Measurements from ENCODE around the gene STAB2.
"Not testable (repeated sequence)": the region's sequence is repeated elsewhere in the genome, so short reads cannot be mapped to it uniquely, and the experiment has no call there.

STAB2 gene

DNA sequence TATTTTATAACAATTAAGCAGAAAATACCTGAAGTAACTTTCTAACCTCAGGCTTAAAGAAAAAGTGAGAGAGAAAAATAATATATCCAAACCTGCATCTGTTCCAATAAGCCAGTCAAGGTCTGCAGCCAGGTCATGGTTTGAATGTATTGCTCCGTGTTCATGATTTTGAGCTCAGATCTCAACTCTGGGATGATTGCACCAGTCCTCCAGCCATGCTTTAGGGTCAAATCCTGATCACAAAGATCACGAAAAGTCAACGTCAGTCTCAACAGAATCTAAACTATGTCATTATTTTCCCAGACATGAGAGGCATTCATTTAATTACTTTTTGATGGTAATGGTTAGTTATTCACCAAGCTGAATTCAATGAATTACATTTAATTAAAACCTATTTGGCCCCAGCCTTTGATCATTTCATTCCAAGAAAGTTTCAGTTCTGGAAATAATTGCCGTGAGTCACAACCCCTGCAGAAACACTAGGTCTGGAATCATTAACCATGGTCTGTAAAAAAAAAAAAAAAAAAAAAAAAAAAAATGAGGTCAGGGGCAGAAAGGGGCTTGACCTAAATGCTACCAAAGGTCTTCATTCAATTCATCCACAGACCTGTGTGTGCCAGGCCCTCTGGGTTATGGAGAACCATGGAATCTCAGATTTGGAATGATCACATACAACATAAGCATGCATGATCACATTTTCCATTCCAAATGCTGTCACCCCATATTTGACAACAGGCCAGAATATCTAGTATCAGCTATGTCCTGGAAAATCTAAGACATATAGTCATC is 198.4 kb downstream of the STAB2 start:
- DNase-seq = peak; percentile 91

DNA sequence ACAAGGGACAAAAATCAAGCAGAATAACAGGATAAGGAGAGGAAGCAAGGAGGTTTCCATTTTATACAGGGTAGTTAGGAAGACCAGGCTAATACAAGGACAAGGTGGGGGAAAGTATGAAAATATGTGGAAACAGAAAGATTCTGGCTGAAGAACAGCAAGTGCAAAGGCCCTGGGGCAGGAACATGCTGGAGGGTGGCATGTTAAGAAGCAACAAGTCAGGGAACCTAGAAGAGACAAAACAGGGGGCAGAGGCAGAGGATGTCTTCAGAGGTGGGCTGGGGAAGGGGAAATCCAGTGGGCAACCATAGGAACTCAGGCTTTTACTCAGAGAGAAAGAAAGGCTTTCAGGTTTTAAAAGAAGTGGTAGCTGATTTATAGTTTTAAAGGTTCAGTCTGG is 199.1 kb downstream of the STAB2 start:
- DNase-seq = no peak

DNA sequence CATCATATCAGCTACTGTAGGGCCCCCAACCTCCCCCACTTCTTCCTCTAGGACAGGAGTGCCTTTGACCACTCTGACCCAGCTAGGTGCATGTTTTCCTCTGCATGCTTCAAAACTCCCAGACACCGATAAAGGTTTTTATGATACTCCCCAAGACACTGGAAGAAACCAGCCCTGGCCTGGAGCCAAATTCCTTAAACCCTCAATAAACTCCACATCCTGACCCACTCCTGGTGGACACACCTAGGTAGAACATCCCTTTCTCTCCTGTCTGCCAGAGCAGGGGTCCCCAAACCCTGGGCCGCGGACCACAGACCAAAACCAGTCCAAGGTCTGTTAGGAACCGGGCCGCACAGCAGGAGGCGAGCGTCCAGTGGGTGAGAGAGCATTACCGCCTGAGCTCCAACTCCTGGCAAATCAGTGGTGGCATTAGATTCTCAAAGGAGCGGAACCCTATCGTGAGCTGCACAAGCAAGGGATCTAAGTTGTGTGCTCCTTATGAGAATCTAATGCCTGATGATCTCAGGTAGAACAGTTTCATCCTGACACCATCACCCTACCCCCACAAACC is 204.4 kb downstream of the STAB2 start:
- no peak for DNase-seq

DNA sequence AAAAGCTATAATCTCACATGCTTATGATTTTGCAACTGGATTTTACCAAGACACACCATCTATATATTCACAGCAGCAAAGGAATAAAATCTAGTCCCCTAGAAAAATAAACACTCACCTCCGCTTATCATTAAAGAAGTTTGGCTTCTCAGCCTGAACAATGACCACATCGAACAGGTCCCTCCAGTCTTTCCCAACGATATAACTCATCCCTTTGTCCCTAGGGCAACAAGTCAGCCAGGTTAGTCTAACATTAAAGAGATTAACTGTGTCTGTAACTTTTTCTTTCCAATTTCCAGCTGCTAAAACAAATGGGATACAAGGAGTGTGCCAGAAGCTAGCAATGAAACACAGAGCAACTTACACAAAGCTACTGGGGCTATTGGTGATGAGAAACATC is 206.0 kb downstream of the STAB2 start:
- no peak for DNase-seq

DNA sequence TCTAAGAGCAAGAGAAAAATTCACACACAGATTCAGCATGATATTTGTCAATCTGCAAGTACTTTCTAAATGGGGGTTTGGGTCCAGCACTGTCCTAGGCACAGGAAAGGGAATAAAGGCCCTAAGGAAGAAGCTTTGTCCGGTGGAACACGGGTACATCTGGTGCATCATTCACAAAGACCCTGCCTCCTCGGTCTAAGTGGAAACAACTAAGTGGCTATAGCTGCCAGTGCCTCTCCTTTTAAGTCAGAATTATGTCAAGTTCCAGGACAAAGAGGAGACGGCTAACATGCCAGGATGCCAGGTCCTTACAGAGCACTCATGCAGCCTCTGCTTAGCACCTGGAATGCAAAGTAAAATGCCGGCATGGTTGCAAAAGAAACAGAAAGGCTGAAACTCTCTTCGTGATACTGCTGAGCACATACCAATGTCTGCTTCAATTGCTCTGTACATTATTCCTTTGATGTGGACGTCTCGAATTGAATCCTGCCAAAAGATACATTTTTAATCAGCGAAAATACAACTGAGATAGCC is 206.5 kb downstream of the STAB2 start:
- DNase-seq = no peak

DNA sequence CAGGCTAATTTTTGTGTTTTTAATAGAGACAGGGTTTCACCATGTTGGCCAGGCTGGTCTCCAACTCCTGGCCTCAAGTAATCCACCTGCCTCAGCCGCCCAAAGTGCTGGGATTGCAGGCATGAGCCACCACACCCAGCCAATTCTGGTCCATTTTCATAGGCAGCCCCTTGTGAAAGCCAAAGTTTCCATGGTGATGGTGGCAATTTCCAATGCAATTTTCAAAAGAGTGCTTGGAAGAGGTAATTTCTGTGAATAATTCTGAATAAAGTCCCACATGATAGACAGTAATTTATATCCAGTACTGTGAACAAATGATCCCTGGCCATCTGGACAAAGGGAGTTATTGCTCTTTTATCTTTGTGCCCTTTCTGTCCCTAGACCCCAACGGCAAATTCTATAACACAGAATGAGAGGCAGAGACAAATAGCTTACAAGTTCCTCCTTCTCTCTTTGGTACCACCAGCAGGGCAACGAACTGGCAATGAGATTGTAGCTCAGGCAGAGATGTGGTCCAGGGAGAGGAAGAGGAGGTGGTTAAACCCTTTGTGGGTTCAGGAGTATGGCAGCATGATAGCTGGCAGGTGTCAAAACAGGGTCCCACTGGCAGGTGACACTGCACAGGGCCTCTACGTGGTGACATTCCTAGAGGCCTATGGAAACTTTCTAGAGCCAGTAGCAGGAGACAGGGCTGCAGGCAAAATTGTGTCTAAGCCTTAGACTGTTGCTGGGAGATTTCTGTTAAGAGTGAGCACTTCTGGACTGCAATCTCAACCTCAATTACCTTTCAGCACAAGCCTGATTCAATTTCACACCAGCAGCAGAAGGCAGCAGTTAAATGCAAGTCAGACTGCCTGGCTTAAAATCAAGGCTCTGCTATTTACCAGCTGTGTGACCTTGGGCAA is 207.5 kb downstream of the STAB2 start:
- no peak for DNase-seq

DNA sequence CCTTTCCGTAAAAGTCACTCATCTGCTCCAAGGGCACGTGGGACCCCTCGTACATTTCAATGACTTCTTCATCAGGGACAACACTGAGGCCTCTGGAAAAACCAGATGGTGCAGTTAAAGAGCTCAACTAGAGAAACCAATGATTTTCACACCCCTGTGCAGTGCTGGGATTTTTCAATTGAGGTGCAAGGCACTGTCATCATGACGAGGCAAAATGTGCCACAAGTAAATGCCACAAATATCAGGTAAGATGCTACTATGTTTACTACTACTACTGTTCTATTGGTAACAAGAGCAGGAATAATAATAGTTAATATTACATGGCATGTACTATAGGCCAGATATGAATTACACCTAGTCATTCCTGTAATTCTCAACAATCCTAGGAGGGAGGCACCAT is 211.5 kb downstream of the STAB2 start:
- DNase-seq = no peak

DNA sequence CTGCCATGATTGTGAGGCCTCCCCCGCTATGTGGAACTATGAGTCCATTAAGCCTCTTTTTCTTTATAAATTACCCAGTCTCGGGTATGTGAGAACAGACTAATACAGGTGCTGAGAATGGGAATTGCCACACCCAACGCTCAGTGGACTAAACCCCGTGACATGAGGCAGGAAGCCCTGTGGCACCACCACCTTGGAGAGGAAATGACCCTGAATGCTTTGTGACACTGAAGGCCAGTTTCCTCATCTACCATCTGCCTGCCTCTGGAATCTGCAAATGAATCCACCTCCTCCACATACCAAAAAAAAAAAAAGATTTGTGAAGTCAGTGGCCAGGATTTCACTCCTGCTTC is 212.4 kb downstream of the STAB2 start:
- no peak for DNase-seq

DNA sequence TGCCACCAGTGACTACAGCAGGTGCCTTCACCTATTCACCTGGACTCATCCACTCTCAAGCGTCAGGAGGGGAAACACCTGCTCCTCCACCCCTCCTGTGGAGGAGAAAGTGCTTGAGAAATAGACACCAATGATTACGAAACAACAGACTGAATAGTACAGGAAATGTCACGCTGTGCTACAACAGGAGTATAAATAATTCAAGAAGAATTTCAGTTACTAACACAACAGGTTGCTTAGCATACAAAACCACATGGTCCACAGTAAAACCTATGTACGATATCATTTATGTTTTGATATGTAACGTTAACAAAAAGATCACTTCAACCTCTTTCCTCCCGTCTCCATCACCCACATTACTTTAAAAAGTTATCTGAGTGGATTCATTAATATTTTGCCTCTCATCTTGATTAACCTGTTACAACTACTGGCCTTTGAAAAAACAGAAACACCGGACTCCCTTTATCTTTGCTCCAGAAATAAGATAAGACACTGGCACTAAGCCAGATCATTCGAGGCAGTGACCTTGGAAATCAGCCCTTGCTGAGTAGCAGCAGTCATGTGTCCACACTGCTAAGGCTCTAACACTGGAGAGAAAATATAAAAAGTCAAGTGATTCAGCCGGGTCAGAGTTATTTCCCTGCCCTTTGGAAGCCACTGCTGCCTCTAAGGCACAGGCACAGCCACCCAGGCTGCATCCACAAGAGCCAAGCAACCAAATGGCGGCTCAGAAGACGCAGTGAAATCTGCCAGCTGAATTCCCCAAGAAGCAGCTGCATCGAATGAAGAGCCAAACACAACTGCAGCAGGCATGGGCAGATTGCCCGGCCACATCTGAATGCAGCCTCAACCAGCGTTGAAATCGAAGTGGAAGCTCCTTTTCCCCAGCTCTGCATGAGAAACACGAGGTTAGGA is 213.0 kb downstream of the STAB2 start:
- peak; percentile 51 for DNase-seq

DNA sequence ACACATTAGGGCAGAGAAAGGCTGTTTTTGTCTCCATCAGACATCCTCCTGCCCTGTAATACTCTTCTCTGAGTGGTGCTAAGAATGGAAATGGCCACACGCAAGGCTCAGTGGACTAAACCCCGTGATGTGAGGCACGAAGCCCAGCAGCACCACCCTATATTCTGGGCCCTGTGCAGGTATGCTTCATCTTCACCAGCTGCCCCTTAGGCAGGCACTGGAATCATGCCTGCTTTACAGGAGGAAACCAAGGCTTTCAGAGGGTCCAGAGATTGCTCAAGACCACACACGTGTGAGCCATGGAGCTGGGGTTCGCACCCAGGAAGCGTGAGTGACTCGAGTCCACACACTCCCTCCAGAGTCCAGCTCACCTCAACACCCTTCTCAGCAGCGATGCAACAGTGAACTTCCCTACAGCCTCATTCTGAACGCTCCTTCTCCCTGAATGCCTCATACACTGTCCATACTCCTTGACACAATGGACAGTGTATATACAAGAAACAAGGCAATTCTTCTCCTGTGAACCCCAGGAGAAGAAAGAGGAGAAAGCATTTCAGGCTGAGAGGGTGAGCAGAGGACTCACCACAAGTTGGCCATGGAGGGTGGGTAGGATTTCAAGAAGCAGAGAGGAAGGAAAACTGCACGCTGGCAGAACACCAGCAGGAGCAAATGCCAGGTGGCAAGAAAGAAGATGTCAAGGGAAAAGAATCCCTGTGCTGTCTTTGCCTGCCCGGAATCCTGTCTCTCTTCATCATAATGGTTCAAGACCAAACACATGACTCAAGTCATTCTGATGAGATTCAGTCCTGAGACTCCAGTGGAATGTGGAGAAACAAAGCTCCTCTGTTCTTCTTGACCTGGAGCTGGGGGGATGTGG is 214.9 kb downstream of the STAB2 start:
- DNase-seq = peak; percentile 55

DNA sequence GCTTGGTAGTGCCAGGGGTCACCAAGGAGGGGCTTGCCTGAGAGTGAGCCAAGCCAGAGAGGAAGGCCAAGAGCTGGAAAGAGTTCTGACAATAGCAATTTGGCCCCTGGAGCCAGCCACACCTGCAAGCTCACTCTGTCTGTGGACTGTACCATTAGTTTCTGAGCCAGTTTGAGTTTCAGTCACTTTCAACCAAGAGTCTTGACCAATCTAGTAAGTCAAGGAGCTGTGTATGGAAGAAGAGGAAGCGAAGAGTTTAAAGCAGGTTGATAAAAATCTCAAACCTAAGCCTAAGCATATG is 215.5 kb downstream of the STAB2 start:
- DNase-seq = no peak

DNA sequence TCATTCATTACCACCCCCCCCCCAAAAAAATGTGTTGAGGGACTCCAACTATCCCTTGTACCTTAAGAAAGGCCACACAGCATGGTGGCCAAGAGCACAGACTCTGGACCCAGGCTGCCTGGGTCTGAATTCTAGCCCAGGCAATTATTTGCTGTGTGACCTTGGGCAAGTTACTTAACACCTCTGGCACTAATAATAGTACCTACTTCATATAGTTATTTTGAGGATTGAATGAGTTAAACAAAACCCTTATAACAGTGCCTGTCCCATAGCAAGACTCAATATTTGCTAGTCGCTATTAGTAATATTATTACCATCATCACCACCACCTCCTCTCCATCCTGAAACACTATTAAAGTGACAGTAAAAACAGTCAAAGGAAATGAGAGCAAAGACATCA is 216.8 kb downstream of the STAB2 start:
- DNase-seq = no peak

DNA sequence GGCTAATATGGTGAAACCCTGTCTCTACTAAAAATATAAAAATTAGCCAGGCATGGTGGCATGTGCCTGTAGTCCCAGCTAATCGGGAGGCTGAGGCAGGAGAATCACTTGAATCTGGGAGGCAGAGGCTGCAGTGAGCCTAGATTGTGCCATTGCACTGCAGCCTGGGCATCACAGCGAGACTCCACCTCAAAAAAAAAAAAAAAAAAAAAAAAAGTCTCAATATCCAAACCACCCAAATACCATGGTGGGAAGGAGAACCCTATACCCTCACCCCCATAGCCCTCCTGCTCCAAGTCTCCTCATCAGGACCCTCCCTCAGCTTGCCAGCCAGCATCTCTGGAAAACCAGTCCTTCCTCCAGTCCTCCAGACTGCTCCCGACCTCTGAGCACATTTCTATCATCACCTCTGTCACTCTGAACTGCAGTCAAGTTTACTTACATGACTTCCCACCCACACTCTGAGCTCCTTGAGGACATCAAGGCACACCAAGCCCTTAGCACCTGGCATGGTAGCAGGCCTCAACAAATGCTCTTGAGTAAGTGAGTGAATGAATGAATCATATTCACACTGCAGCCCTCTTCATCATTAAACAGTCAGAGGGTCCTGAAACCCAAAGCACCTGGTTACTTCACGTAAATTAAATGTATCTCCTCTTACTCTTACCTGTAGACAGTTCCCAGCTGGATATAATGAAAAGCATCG is 218.7 kb downstream of the STAB2 start:
- DNase-seq = no peak

DNA sequence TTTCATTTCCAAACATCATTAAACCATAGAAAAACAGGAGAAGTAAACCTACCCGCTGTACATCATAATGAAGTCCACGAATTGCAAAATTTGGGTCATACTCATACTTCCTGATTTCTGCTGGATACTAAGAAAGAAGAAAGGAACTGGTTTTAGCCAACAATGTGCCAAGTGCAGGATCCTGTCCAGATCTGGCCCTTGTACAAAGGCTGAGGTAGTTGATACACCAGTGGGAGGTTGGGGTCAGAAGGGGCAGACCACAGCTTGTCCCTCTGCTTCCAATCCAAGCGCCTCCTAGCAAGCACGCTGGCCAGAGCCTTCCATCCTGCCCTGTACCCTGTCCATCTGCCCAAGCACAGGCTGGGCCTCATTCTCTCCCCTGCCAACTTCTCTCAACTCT is 219.7 kb downstream of the STAB2 start:
- no peak for DNase-seq

DNA sequence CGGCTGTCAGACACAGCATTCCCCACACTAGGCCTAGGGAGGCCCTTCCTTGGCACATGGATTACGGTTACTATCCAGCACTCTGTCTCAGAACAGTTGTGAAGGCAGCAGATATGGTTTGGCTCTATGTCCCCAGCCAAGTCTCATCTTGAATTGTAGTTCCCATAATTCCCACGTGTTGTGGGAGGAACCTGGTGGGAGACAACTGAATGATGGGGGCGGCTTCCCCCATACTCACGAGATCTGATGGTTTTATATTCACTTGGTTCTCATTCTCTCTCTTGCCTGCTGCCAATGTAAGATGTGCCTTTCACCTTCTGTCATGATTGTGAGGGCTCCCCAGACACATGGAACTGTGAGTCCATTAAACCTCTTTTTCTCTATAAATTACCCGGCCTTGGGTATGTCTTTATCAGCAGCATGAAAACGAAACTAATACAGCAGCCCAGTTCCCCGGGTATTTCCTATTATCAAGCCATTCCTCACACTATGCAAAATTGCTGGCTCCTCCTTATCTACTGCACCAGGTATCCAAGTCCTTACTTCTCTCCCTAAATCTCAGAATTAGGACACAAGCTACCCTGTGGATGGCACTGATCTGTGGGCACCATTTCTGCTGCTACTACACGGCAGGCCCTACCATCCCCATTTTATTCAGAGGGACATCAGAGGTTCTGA is 220.6 kb downstream of the STAB2 start:
- no peak for DNase-seq

DNA sequence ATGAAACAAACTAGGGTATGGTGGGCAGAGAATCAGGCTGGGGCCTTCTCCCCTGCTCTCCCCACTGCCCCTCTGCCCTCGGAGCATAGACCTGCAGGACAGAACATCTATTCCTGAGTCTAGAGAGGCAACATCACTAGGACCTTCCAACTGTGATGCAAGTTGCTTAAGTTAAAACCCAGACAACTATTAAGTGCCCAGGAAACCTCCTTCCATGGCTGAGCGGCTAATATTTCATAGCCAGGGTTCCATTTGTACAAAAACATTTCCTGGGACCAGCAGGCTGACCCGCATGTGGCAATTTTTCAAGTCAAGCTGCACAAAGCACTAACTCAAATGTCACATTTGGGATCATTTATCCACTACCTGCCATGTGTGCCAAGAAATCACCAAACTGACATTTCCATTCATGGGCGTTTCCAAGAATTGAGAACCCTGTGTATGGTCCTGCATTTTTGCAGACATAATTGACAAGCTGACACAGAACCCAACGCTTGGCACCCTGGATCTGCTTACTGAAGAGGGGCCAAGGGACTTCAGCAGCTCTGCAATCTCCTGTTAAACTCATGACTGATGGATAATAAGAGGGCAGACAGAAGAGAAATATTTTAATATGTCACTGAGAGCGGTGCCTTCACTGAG is 221.3 kb downstream of the STAB2 start:
- no peak for DNase-seq

DNA sequence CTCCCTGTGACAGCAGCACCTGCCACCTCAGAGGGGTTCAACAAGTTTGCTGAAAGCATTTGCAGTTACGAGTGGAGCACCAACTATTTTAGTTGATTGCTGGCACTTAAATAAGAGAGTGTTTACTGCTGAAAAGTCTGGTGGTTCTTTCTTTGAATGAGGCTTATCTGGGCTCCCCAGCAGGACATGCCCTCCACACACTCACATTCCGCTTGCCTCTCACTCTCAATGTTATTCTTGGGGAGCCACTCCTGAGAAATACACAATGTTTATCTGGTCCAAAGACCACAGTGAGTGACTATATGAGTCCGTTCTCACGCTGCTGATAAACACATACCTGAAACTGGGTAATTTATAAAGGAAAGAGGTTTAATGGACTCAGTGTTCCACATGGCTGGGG is 222.1 kb downstream of the STAB2 start:
- DNase-seq = no peak

DNA sequence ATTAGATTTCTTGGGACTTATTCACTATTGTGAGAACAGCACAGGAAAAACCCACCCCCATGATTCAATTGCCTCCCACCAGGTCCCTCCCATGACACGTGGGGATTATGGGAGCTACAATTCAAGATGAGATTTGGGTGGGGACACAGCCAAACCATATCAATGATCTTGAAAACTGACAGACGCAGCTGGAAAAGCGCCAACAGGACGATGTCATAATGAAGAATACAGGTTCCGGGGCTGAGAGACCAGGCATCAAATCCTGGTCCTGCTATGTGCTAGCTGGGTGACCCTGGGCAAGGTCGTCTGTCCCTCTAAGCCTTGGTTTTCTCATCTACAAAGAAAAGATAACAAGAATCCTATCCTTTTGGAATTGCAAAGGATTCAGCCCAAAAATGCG is 222.6 kb downstream of the STAB2 start:
- not testable (repeated sequence) for DNase-seq

DNA sequence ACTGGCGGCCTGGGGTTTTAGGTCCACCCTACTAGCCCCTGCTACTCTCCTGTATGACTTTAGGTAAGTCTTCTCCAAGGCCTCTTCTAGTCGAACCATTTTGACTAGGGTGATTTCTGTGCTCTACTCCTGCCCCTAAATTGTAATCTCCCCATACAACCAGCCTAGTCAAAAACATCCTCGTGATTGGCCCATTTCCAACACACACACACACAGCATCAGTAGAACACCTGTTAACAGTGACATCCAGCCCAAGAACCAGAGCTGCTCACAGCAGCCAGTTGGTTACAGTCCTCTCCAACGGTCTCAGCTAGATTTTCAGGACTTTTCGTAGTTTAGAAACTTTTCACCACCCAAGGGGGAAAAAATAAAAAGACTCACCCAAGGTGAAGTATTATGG is 223.0 kb downstream of the STAB2 start:
- no peak for DNase-seq

DNA sequence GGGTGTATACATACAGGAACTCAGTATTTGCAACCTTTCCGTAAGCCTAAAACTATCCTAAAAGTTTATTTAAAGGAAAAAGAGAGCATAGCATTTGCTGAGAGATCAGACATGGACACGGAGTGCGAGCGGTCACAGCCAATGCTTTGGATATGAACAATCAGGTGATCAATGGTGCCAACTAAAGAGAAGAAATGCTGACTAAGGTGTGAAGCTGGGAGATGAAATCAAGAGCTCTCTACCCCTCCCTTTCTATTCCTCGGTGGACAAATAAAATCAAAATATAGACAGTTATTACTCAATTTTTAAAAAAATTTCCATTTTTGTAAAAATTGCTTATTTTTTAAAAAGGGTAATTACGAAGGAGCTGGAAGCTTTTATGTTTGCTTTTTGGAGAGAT is 224.7 kb downstream of the STAB2 start:
- no peak for DNase-seq
